NB4 (cell line): Measurements from ENCODE around the gene FOXP1.

Source experiments
- DNase-seq: peaks from one replicate; pipeline ENCODE4 v3.0.0; 2010; ENCODE audit warnings: low read depth
- H3K4me3 ChIP-seq: one replicate; pipeline ENCODE4 v1.5.1; 2011; ENCODE audit warnings: mild to moderate bottlenecking, low read depth, low read length, moderate library complexity
- CTCF ChIP-seq: IDR thresholded peaks from one replicate; pipeline ENCODE4 v1.5.1; 2012; ENCODE audit warnings: low read depth, low read length
- MYC ChIP-seq: IDR thresholded peaks from 2 replicates; pipeline ENCODE4 v1.6.1; 2011; ENCODE audit warnings: low read depth, low read length
- POLR2A ChIP-seq: IDR thresholded peaks from 2 replicates; pipeline ENCODE4 v1.6.1; 2011; ENCODE audit warnings: mild to moderate bottlenecking; ENCODE audit not compliant: insufficient read length; ENCODE audit errors: extremely low read depth
- TF ChIP-seq, protein P1 (sequence below): IDR thresholded peaks from 2 replicates; pipeline ENCODE4 v1.6.1; 2011; ENCODE audit warnings: low read depth, low read length

FOXP1 gene

DNA sequence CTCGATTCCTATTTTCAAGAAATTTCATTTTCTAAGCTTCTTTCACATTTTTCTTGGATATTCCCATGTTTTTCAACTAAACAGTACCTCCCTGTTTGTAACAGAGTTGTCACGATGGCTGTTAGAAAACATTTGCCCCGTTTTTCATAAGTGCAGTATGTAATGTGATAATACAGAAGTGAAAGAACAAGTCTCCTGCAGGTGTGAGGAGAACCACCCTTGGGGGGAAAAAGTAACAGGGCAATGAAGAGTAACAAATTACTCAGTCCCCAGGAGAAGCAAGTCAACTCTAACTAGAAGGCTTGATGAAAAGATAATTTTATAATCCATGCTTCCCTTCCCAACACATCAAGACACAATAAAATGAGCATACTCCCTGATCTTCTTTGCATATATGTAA is 493.3 kb downstream of the FOXP1 start:
- no peak overlapping the region for H3K4me3 ChIP-seq
- TF ChIP-seq CTCF, result no peak
- DNase-seq, result no peak

- no peak overlapping the region for H3K4me3 ChIP-seq
- DNase-seq, result no peak
- TF ChIP-seq MYC, result no peak
Observed at GRCh38 chr3:71089271-71089847, 494.2 kb downstream of the FOXP1 start.

GRCh38 chr3:71088742-71089141 is 494.8 kb downstream of the FOXP1 start:
- no peak overlapping the region for H3K4me3 ChIP-seq
- no peak for DNase-seq
- no peak for TF ChIP-seq POLR2A
- TF ChIP-seq CTCF, result no peak
- no peak for TF ChIP-seq MYC
- TF ChIP-seq, protein P1, sequence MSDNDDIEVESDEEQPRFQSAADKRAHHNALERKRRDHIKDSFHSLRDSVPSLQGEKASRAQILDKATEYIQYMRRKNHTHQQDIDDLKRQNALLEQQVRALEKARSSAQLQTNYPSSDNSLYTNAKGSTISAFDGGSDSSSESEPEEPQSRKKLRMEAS, result no peak

- TF ChIP-seq MYC, result no peak
- TF ChIP-seq POLR2A, result no peak
- no peak for TF ChIP-seq CTCF
- TF ChIP-seq, protein P1, result no peak
- no peak overlapping the region for H3K4me3 ChIP-seq
- no peak for DNase-seq
Observed at GRCh38 chr3:71088019-71088708, 495.4 kb downstream of the FOXP1 start.

DNA sequence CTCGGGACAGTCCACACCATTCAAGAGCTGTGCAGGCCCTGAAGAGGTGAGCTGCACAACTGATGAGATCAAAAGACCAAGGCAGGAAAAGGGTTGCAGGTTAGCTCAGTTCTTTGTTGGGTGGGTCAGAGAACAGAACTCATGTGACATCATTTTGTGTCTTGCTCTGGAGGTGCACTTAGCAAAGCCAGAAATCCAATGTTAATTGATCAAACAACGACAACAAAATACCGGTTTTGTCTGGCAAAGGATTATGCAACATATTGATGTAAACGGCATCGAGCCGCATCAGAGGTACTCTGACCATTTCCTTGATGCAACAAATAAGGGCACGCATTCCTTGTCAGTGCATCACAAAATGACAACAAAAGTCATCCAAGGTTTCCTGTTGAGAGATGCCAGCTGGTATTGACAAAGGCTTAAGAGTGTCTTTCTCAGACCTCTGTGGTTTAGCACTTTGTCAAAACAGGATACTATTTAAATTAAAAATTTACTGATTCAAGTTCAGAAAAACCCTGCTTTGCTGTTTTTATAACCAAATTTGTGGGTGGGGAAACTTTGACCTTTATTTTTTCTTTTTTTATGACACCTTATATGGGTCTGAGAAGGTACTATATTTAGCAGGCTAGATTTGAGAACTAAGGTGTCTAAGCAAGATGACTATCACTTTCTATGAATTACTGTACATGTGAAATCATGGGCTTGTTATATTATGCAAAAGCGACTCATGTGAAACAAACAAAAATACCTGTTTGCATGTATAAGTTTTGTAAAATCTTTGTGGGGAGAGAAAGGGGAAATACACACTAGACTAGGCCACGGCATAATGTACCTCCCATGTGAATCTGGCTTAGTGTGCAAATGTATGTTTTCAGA is 496.1 kb downstream of the FOXP1 start:
- TF ChIP-seq CTCF, result no peak
- TF ChIP-seq POLR2A, result no peak
- no peak for DNase-seq
- no peak overlapping the region for H3K4me3 ChIP-seq

GRCh38 chr3:71086777-71087142 is 496.8 kb downstream of the FOXP1 start:
- TF ChIP-seq, protein P1, result no peak
- TF ChIP-seq POLR2A (no peak), MYC (no peak), CTCF (no peak)
- H3K4me3 ChIP-seq, result no peak overlapping the region
- no peak for DNase-seq
